Mesodermal cell (in vitro differentiated cells): ENCODE measurements around the gene CDC45. TPM values are rescaled to one million over a fixed set of nuclear protein-coding genes. Genes with fewer than 3 reads are reported as not detected.
"Not testable (repeated sequence)": the region's sequence is repeated elsewhere in the genome, so short reads cannot be mapped to it uniquely, and the experiment has no call there.

Experiments used
- H3K27ac ChIP-seq: 2 replicates; pipeline ENCODE4 v1.7.0; 2013; ENCODE audit warnings: mild to moderate bottlenecking, low read depth, low read length, moderate library complexity; ENCODE audit not compliant: severe bottlenecking
- H3K36me3 ChIP-seq: 2 replicates; pipeline ENCODE4 v1.7.1; 2013; ENCODE audit warnings: mild to moderate bottlenecking, low read length, moderate library complexity; ENCODE audit not compliant: control insufficient read depth, insufficient read depth
- H3K4me1 ChIP-seq: one replicate; pipeline ENCODE4 v1.7.1; 2013; ENCODE audit warnings: mild to moderate bottlenecking, low read length; ENCODE audit not compliant: insufficient read depth, control insufficient read depth, poor library complexity, severe bottlenecking
- H3K4me3 ChIP-seq: 2 replicates; pipeline ENCODE4 v1.7.0; 2013; ENCODE audit warnings: low read length, control low read depth, mild to moderate bottlenecking; ENCODE audit not compliant: insufficient read depth, poor library complexity, severe bottlenecking; ENCODE audit errors: extremely low read depth
- H3K9me3 ChIP-seq: 2 replicates; pipeline ENCODE4 v1.7.1; 2013; ENCODE audit warnings: mild to moderate bottlenecking, low read length, moderate library complexity; ENCODE audit not compliant: control insufficient read depth
- WGBS, 2 experiments: methylation state at CpG; one replicate each; pipeline ENCODE4 v1.1.5; 2013; ENCODE audit warnings: missing lambda C conversion rate in 2 of 2; ENCODE audit not compliant: insufficient coverage in 2 of 2; 5-methylcytosine and 5-hydroxymethylcytosine counted together
- polyA plus RNA-seq, 2 experiments: library from polyadenylated mRNA; stranded (reverse); fragments of 50-300 nt; gene quantifications; one replicate each; pipeline ENCODE4 v1.2.3, GENCODE V29; 2013

CDC45 gene
- polyA plus RNA-seq (2013, experiment 1 of 2): 24.0 TPM
- polyA plus RNA-seq (2013, experiment 2 of 2): 22.2 TPM

GRCh38 chr22:19479355-19480172, at the start of gene CDC45:
CDC45 (plus strand) TSS chr22:19479920; CDS start chr22:19479969, 49 bp downstream.
- H3K9me3 ChIP-seq: no peaks in the 10 kb centered on the region
- 0 to 1% methylated on average over 28 to 41 of the region's 50 CpGs for WGBS, 2 experiments
- peaks cover 53% of the 10 kb centered on the region for H3K36me3 ChIP-seq
- peak within 1 kb of the TSS; percentile 99 for H3K27ac ChIP-seq
- peaks cover 14% of the 10 kb centered on the region for H3K4me1 ChIP-seq
- H3K4me3 ChIP-seq: peak within 1 kb of the TSS; percentile 80

GRCh38 chr22:19429950-19430889, 49.5 kb upstream of the CDC45 start:
- H3K27ac ChIP-seq: peak overlapping the region; percentile 84
- peak overlapping the region; percentile 86 for H3K4me3 ChIP-seq
- no peaks in the 10 kb centered on the region for H3K9me3 ChIP-seq
- 54 to 92% methylated on average over 3 to 7 of the region's 12 CpGs for WGBS, 2 experiments
- peaks cover 19% of the 10 kb centered on the region for H3K36me3 ChIP-seq
- H3K4me1 ChIP-seq: peaks cover 7% of the 10 kb centered on the region

- Histone ChIP-seq H3K9me3 (no peaks in the 10 kb centered on the region), H3K36me3 (peaks cover 25% of the 10 kb centered on the region), H3K27ac (peak overlapping the region; percentile 84), H3K4me3 (peak overlapping the region; percentile 86), H3K4me1 (peaks cover 7% of the 10 kb centered on the region)
- 0% methylated on average over 25 to 43 of the region's 53 CpGs for WGBS, 2 experiments
Measured at GRCh38 chr22:19430890-19431541, 48.7 kb upstream of the CDC45 start.

GRCh38 chr22:19431649-19432132, 48.0 kb upstream of the CDC45 start, which contains the start of gene HIRA:
HIRA (minus strand) TSS chr22:19431733; CDS start chr22:19431476, 257 bp downstream.
- Histone ChIP-seq H3K27ac (peak within 1 kb of the TSS; percentile 89), H3K4me3 (peak within 1 kb of the TSS; percentile 86)
- 1% methylated on average over 41 to 56 of the region's 66 CpGs for WGBS, 2 experiments

GRCh38 chr22:19432133-19432851, 47.4 kb upstream of the CDC45 start, which contains the start of gene MRPL40:
MRPL40 (plus strand) TSS chr22:19432545; CDS start chr22:19432555, 10 bp downstream.
- WGBS, 2 experiments: 0% methylated on average over 68 to 71 of the region's 74 CpGs
- Histone ChIP-seq H3K36me3 (peaks cover 29% of the 10 kb centered on the region), H3K9me3 (no peaks in the 10 kb centered on the region), H3K27ac (peak within 1 kb of the TSS; percentile 89), H3K4me3 (peak within 1 kb of the TSS; percentile 86), H3K4me1 (peaks cover 7% of the 10 kb centered on the region)

More at GRCh38 chr22:19431649-19432132, 48.0 kb upstream of the CDC45 start, which contains the start of gene HIRA:
- no peaks in the 10 kb centered on the region for H3K9me3 ChIP-seq
- H3K36me3 ChIP-seq: peaks cover 29% of the 10 kb centered on the region
- peaks cover 7% of the 10 kb centered on the region for H3K4me1 ChIP-seq

- Histone ChIP-seq H3K9me3 (no peaks in the 10 kb centered on the region), H3K4me3 (no peak overlapping the region), H3K36me3 (peaks cover 36% of the 10 kb centered on the region), H3K27ac (no peak overlapping the region), H3K4me1 (peaks cover 7% of the 10 kb centered on the region)
- 84 to 91% methylated on average over 5 to 6 of the region's 7 CpGs for WGBS, 2 experiments
Measured at GRCh38 chr22:19434401-19434800, 45.3 kb upstream of the CDC45 start.

- H3K4me1 ChIP-seq: peaks cover 3% of the 10 kb centered on the region
- H3K36me3 ChIP-seq: peaks cover 42% of the 10 kb centered on the region
- WGBS, 2 experiments: 86 to 92% methylated on average over 1 to 2 of the region's 2 CpGs
- no peak overlapping the region for H3K27ac ChIP-seq
- H3K9me3 ChIP-seq: no peaks in the 10 kb centered on the region
- no peak overlapping the region for H3K4me3 ChIP-seq
Measured at GRCh38 chr22:19434829-19435580, 44.7 kb upstream of the CDC45 start.

GRCh38 chr22:19436444-19437161, 43.1 kb upstream of the CDC45 start:
- not testable (repeated sequence) for H3K4me1 ChIP-seq, H3K27ac ChIP-seq, H3K9me3 ChIP-seq, H3K4me3 ChIP-seq
- peaks cover 58% of the 10 kb centered on the region for H3K36me3 ChIP-seq
- WGBS, 2 experiments: 90 to 100% methylated on average over 1 to 2 of the region's 9 CpGs

- no peaks in the 10 kb centered on the region for H3K9me3 ChIP-seq
- no peak overlapping the region for H3K27ac ChIP-seq
- WGBS, 2 experiments: 85 to 89% methylated on average over 2 to 3 of the region's 7 CpGs
- H3K4me1 ChIP-seq: no peaks in the 10 kb centered on the region
- H3K36me3 ChIP-seq: peaks cover 75% of the 10 kb centered on the region
- H3K4me3 ChIP-seq: no peak overlapping the region
Measured at GRCh38 chr22:19438298-19438697, 41.4 kb upstream of the CDC45 start.
